Endothelial cell of umbilical vein (primary cell): Measurements from ENCODE around the gene CLRN3. TPM values are rescaled to one million over a fixed set of nuclear protein-coding genes. Genes with fewer than 3 reads are reported as not detected.

Experiments
- BruUV-seq: library from RNA; stranded (reverse); fragments of 400-500 nt; replicated peaks from 2 replicates; lab custom pipeline; 2021; lab: Mats Ljungman, UMichigan
- CTCF ChIA-PET: fragments of 300-600, 350-600 bp; sonication (Branson Sonifier 250); formaldehyde crosslinking; loops from one replicate; lab custom pipeline; 2021; ENCODE audit warnings: antibody characterized with exemption, inconsistent platforms; lab: Charles Lee
- POLR2A ChIA-PET: fragments of 300-600, 350-600 bp; sonication (Branson Sonifier 250); formaldehyde crosslinking; loops from one replicate; lab custom pipeline; 2021; ENCODE audit warnings: antibody characterized with exemption, inconsistent platforms; lab: Charles Lee
- DNase-seq: peaks from one replicate; pipeline ENCODE4 v3.0.0-alpha.2; 2011; ENCODE audit warnings: low read depth, low spot score
- FAIRE-seq: peaks from 2 replicates; lab custom pipeline; 2011; peaks lifted over from hg19 to GRCh38; lab: Jason Lieb, UNC
- H2AFZ ChIP-seq: 2 replicates; pipeline ENCODE4 v1.6.0; 2012; ENCODE audit warnings: low read depth, low read length, control low read depth, inconsistent platforms
- H3K27ac ChIP-seq: 2 replicates; pipeline ENCODE4 v1.5.1; 2011; ENCODE audit warnings: low read depth, mild to moderate bottlenecking, control low read depth, low read length, moderate library complexity; ENCODE audit not compliant: insufficient read depth
- H3K27me3 ChIP-seq, 2 experiments: 2 replicates each; pipeline versions ENCODE4 v1.6.0 to v1.6.1; 2011; ENCODE audit warnings: low read length in 2 of 2, mixed read lengths in 1 of 2; ENCODE audit not compliant: control insufficient read depth in 2 of 2, insufficient read depth in 2 of 2
- H3K36me3 ChIP-seq, 2 experiments: 2 replicates in 1 of 2; 3 replicates in 1 of 2; pipeline ENCODE4 v1.5.1; 2011; ENCODE audit warnings: low read length in 2 of 2, mild to moderate bottlenecking in 1 of 2, moderate library complexity in 1 of 2; ENCODE audit not compliant: control insufficient read depth in 2 of 2, insufficient read depth in 2 of 2; ENCODE audit errors: extremely low read depth in 1 of 2
- H3K4me1 ChIP-seq: 3 replicates; pipeline ENCODE4 v1.5.1; 2011; ENCODE audit warnings: mild to moderate bottlenecking, low read length; ENCODE audit not compliant: control insufficient read depth, insufficient read depth; ENCODE audit errors: extremely low read depth
- H3K4me2 ChIP-seq: 2 replicates; pipeline ENCODE4 v1.6.1; 2011; ENCODE audit warnings: low read length, control low read depth, mixed read lengths; ENCODE audit not compliant: insufficient read depth
- H3K4me3 ChIP-seq, 3 experiments: fragments of 200-600 bp in 1 of 3; sonication (generic), shearing (Covaris generic) in 1 of 3; replicated peaks in 1 of 3; 2 replicates each; pipeline ENCODE4 v1.5.1; 2011 to 2016; ENCODE audit warnings: control low read depth in 3 of 3, low read length in 3 of 3, mild to moderate bottlenecking in 2 of 3, inconsistent platforms in 1 of 3, low read depth in 1 of 3, moderate library complexity in 1 of 3; ENCODE audit not compliant: insufficient read depth in 1 of 3
- H3K79me2 ChIP-seq: 2 replicates; pipeline ENCODE4 v1.6.0; 2012; ENCODE audit warnings: low read length, inconsistent platforms; ENCODE audit not compliant: control insufficient read depth, insufficient read depth
- H3K9ac ChIP-seq: replicated peaks from 2 replicates; pipeline ENCODE3; 2011; ENCODE audit warnings: low read length, control low read depth; ENCODE audit not compliant: insufficient read depth; ENCODE audit errors: extremely low read depth
- H3K9me1 ChIP-seq: replicated peaks from 3 replicates; pipeline ENCODE4 v1.6.0; 2011; ENCODE audit warnings: mild to moderate bottlenecking, low read length; ENCODE audit not compliant: control insufficient read depth, insufficient read depth; ENCODE audit errors: extremely low read depth
- H3K9me3 ChIP-seq: replicated peaks from 2 replicates; pipeline ENCODE4 v1.5.1; 2012; ENCODE audit warnings: low read length, inconsistent platforms; ENCODE audit not compliant: control insufficient read depth, insufficient read depth
- H4K20me1 ChIP-seq: replicated peaks from 2 replicates; pipeline ENCODE3; 2011; ENCODE audit warnings: mild to moderate bottlenecking, low read length; ENCODE audit not compliant: control insufficient read depth, insufficient read depth; ENCODE audit errors: extremely low read depth
- EZH2 ChIP-seq: IDR thresholded peaks from 2 replicates; pipeline ENCODE4 v1.6.1; 2012; ENCODE audit warnings: borderline replicate concordance, low read depth, mild to moderate bottlenecking, moderate library complexity, low read length, inconsistent platforms; ENCODE audit not compliant: severe bottlenecking
- FOS ChIP-seq: IDR thresholded peaks from 2 replicates; pipeline ENCODE4 v1.6.1; 2011; ENCODE audit warnings: mild to moderate bottlenecking, low read length, moderate library complexity, borderline replicate concordance; ENCODE audit not compliant: insufficient read depth
- GATA2 ChIP-seq: IDR thresholded peaks from 2 replicates; pipeline ENCODE4 v1.7.0; 2011; ENCODE audit warnings: low read depth, mild to moderate bottlenecking, moderate library complexity, mixed read lengths, low read length; ENCODE audit not compliant: insufficient read length, insufficient read depth
- JUN ChIP-seq: IDR thresholded peaks from 2 replicates; pipeline ENCODE4 v1.6.1; 2011; ENCODE audit warnings: borderline replicate concordance, low read depth; ENCODE audit not compliant: insufficient read length, insufficient read depth
- MYC ChIP-seq: IDR thresholded peaks from one replicate; pipeline ENCODE4 v1.6.1; 2011; ENCODE audit warnings: mild to moderate bottlenecking, low read depth, low read length
- POLR2A ChIP-seq: IDR thresholded peaks from 2 replicates; pipeline ENCODE4 v1.6.1; 2012; ENCODE audit warnings: low read depth, mild to moderate bottlenecking, control low read depth, low read length
- POLR2AphosphoS5 ChIP-seq: IDR thresholded peaks from 2 replicates; pipeline ENCODE4 v1.6.1; 2012; ENCODE audit warnings: low read depth, mild to moderate bottlenecking, control low read depth, low read length, moderate library complexity; ENCODE audit not compliant: insufficient read depth
- dilution Hi-C: fragments of 300-500 bp; cut with MboI; formaldehyde crosslinking; loops from one replicate; pipeline ENCODE4 v1.15.0; 2019; ENCODE audit warnings: low sequenced_read_pairs; ENCODE audit not compliant: extremely low pct_ligation_motif_present
- intact Hi-C: fragments of 100-400 bp; cut with micrococcal nuclease; formaldehyde crosslinking; loops from one replicate; pipeline ENCODE4 v1.10.0; 2022
- polyA plus RNA-seq, 4 experiments: library from polyadenylated mRNA; depleted of rRNA in 3 of 4; stranded (reverse) in 3 of 4; unstranded in 1 of 4; fragments of >200 nt; gene quantifications; 2 replicates each; pipeline versions ENCODE4 v1.2.1 to v1.2.3, GENCODE V29; 2011 to 2012; ENCODE audit warnings: missing spikeins in 1 of 4
- total RNA-seq: library from RNA; stranded (reverse); gene quantifications from 2 replicates; pipeline ENCODE4 v1.2.3, GENCODE V29; 2021
- TF ChIP-seq, protein P1 (sequence below): IDR thresholded peaks from 2 replicates; pipeline ENCODE4 v1.6.1; 2011; ENCODE audit not compliant: insufficient read depth, insufficient read length
- TF ChIP-seq, protein P2 (sequence below), 2 donors: IDR thresholded peaks; 1 replicate in 1 of 2; 2 replicates in 1 of 2; pipeline ENCODE4 v1.5.1; 2011; ENCODE audit warnings: low read length in 2 of 2, mild to moderate bottlenecking in 2 of 2, moderate library complexity in 2 of 2, control low read depth in 1 of 2, inconsistent platforms in 1 of 2, low read depth in 1 of 2; ENCODE audit not compliant: insufficient read depth in 1 of 2; ENCODE audit errors: extremely low read depth in 1 of 2

The CLRN3 gene
- total and polyA plus RNA-seq, 2 donors (not counting 3 experiments of a cell fraction or from before 2014, with no cell fraction given) = 0.07 TPM; not detected in 1

DNA sequence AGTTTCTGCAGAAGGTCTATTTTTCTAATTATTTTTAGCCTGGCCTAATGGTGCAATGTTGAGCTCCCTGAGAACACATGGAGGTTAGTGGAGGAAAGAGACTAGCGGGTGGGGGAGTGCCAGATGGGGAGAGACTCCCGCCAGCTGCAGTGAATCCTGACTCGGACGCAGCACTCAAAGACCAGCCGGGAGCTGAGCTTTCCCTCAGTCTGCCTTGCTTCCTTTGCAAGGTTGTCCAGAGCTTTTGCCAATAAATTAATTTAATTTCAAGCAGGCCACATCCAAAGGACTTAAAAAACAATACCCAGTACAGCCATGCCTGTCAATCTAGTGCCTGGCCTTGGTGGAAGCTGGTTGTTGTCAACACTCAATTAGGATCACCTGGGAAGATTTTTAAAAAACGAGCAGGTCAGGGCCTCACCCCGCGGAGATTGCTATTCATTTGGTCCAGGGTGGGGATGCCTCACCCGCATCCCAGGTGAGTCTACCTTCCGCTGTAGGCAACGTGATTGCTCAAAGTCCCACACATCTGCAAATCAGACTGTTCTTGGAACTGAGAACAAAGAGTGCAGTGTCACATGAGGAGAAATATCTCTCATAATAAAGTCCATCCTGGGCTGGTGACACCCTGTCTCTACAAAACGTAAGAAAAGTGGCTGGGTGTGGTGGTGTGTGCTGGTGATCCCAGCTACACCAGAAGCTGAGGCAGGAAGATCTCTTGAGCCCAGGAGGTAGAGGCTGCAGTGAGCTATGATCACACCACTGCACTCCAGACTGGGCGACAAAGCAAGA, 4.0 kb downstream of the CLRN3 start:
- FAIRE-seq (no peak), DNase-seq (no peak)
- H4K20me1 ChIP-seq = no peaks in the 10 kb centered on the region
- no peak overlapping the region for H3K27ac ChIP-seq
- H2AFZ ChIP-seq = no peak overlapping the region
- H3K79me2 ChIP-seq = no peaks in the 10 kb centered on the region
- TF ChIP-seq MYC (no peak), POLR2A (no peak), POLR2AphosphoS5 (no peak), JUN (no peak), GATA2 (no peak), FOS (no peak), EZH2 (no peak)
- TF ChIP-seq, protein P1, sequence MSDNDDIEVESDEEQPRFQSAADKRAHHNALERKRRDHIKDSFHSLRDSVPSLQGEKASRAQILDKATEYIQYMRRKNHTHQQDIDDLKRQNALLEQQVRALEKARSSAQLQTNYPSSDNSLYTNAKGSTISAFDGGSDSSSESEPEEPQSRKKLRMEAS = no peak
- TF ChIP-seq, protein P2, sequence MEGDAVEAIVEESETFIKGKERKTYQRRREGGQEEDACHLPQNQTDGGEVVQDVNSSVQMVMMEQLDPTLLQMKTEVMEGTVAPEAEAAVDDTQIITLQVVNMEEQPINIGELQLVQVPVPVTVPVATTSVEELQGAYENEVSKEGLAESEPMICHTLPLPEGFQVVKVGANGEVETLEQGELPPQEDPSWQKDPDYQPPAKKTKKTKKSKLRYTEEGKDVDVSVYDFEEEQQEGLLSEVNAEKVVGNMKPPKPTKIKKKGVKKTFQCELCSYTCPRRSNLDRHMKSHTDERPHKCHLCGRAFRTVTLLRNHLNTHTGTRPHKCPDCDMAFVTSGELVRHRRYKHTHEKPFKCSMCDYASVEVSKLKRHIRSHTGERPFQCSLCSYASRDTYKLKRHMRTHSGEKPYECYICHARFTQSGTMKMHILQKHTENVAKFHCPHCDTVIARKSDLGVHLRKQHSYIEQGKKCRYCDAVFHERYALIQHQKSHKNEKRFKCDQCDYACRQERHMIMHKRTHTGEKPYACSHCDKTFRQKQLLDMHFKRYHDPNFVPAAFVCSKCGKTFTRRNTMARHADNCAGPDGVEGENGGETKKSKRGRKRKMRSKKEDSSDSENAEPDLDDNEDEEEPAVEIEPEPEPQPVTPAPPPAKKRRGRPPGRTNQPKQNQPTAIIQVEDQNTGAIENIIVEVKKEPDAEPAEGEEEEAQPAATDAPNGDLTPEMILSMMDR (IDR thresholded peaks at IDR 0.05; ENCODE audit: extremely low read depth in 1 of 2, insufficient read depth in 1 of 2, low read depth in 1 of 2, low read length in 2 of 2) = no peak
- no peak overlapping the region for H3K9ac ChIP-seq
- peaks cover 0 to 7% of the 10 kb centered on the region in 2 experiments for H3K27me3 ChIP-seq
- no peak overlapping the region for H3K4me2 ChIP-seq
- H3K9me1 ChIP-seq = no peaks in the 10 kb centered on the region
- dilution Hi-C loops (no loop called here), intact Hi-C loops (no loop called here)
- H3K9me3 ChIP-seq = no peaks in the 10 kb centered on the region
- peaks cover 15% of the 10 kb centered on the region for H3K4me1 ChIP-seq
- no TSS peak for BruUV-seq
- ChIA-PET POLR2A (no interaction called here), CTCF (interaction anchor here (1.0 to 1.6 kb wide), 4 partner anchors 18 to 181 kb away, joined by 3 to 8 read pairs (median 6); partner anchors contain the start of gene PTPRE)
- no peak overlapping the region for H3K4me3 ChIP-seq
- no peaks in the 10 kb centered on the region for H3K36me3 ChIP-seq
